ENCODE results near the gene KCNJ5.
"Not testable (repeated sequence)": the region's sequence is repeated elsewhere in the genome, so short reads cannot be mapped to it uniquely, and the experiment has no call there.

The KCNJ5 gene

DNA sequence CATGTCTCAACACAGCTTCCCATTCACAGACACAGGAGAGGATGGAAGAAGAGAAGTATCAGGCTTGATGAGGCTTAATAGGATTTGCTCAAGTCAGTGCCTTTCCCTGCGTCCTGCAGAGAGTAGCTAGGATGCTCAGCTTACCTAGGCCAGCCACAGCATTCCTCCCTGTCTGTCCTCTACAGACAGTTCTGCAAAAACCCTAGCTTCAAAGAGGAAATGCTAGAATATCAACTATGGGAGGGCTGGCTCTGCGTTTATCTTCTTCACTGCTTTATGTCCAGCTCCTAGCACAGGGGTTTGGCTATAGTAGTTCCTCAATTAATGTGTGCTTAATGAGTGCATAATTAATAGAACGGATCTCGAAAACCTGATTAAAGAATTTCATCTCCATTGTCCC is 16.4 kb downstream of the KCNJ5 start:
- in situ Hi-C loops (cut with MboI; ENCODE audit: low pct_unique_long_range_greater_than_20kb, low sequenced_read_pairs), result no loop called here

DNA sequence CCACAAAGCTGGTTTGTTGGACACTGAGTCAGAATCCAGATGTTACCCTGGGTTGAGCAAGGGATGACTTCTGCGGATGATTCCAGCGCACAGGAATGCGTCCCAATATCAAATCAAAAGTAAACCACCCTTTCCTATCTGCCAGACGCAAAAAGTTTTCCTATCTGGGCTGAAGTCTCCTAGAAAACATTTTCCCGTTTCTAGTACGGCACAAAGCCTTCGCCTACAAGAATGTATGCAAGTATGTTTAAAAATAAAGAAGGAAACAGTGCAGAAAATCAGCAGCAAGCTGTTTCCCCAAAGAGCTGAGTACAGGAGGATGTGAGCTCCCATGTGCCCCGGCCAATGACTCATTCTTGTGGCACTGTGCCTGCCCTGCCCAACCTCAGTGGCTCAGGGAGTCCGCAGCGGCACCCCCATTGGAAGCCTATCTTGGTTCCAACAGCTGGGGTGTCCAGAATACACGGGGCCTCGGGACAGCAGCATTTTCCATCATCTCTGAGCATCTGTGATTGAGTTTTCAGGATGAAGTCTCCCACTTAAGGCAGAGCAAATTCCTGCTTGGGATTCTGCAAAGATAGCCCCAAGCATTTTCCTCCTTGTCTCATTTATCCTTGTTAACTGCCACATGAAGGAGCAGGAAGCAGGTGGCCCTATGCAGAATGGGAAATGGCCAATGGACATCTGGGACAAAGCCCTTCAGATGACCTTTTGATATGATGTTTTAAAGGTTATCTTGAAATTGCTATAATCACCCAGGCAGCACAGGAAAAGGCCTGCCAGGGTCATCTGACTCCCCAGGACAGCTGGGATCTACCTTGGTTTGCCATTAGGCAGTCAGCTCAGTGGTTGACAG is 17.5 kb downstream of the KCNJ5 start:
- DNase-seq, result no peak
- in situ Hi-C loops (cut with MboI; ENCODE audit: low pct_unique_long_range_greater_than_20kb, low sequenced_read_pairs), result no loop called here

More for the DNA sequence above, 16.4 kb downstream of the KCNJ5 start:
- no peak for DNase-seq

DNA sequence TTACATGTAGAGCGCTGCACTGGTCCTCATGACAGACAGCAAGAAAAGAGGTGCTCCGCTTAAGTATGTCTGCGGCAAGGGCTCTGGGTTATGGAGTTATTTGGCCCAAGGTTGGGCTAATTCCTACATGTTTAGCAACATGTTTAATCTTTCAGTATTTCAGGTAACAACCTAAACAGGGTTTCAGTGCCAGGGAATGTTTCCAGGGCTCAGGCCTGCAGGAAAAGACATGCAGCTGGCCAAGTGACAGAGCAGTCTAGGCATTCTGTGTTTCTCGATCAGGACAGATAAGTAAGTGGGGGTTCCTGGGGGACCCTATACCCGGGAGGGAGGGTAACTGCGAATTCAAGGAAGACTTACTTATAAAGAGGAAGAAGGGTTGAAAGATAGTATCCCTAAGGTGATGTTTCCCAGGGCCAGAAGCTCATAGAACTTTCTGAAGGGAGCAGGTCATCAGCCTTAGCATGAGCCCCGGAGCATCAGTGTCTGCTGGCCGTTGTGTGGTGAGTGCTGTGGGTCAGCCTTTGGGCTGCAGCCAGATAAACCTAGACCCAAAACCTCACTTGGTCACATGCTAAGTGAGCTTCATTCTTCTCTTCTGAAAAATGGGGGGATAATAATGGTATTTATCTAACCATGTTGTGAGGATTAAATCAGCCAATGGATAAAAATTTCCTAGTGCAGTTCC is 18.4 kb downstream of the KCNJ5 start:
- DNase-seq, result no peak
- in situ Hi-C loops (cut with MboI; ENCODE audit: low pct_unique_long_range_greater_than_20kb, low sequenced_read_pairs), result no loop called here

DNA sequence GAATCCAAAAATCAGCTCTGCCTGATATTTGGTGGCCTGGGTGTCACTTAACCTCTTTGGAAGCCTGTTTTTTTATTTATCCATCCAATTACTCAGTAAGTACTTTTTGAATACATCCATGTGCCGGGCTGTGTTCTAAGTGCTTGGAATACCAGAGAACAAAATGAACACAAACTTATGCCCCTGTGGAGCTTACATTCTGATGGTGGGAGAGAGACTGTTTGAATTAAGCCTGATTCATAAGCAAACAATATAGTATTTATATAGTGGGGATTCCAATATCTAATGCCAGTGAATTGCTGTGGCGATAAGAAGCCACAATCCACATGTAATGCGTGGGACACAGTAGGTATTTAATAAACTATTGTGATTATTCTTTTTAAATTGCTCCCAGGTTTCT is 19.4 kb downstream of the KCNJ5 start:
- no peak for DNase-seq
- in situ Hi-C loops (cut with MboI; ENCODE audit: low pct_unique_long_range_greater_than_20kb, low sequenced_read_pairs), result no loop called here

DNA sequence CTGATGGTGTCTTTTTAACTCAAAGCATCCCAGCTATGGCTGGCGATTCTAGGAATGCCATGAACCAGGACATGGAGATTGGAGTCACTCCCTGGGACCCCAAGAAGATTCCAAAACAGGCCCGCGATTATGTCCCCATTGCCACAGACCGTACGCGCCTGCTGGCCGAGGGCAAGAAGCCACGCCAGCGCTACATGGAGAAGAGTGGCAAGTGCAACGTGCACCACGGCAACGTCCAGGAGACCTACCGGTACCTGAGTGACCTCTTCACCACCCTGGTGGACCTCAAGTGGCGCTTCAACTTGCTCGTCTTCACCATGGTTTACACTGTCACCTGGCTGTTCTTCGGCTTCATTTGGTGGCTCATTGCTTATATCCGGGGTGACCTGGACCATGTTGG is 20.1 kb downstream of the KCNJ5 start:
- in situ Hi-C loops (cut with MboI; ENCODE audit: low pct_unique_long_range_greater_than_20kb, low sequenced_read_pairs), result no loop called here
- no peak for DNase-seq

DNA sequence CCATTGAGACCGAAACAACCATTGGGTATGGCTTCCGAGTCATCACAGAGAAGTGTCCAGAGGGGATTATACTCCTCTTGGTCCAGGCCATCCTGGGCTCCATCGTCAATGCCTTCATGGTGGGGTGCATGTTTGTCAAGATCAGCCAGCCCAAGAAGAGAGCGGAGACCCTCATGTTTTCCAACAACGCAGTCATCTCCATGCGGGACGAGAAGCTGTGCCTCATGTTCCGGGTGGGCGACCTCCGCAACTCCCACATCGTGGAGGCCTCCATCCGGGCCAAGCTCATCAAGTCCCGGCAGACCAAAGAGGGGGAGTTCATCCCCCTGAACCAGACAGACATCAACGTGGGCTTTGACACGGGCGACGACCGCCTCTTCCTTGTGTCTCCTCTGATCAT is 20.5 kb downstream of the KCNJ5 start:
- in situ Hi-C loops (cut with MboI; ENCODE audit: low pct_unique_long_range_greater_than_20kb, low sequenced_read_pairs), result no loop called here

DNA sequence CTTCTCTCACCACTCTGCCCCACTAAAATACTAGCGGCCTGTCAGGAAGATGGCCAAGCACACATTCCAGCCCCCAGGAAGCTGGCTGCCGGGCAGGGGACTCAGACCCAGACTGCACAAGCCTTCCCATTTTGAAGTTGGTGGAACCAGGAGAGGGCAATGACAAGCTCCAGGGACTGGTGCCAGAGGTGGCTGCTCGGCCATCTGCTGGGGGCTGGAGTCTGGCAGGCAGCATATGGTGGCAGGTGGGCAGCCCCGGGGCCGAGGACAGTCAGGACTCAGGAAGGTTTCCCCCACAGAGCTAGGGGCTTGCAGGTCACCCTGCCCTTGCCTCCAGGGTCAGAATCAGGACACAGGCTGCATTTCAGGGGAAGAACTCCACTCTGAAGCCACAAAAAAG is 22.6 kb downstream of the KCNJ5 start:
- in situ Hi-C loops (cut with MboI; ENCODE audit: low pct_unique_long_range_greater_than_20kb, low sequenced_read_pairs), result no loop called here

More for the DNA sequence above, 20.5 kb downstream of the KCNJ5 start:
- DNase-seq, result no peak

DNA sequence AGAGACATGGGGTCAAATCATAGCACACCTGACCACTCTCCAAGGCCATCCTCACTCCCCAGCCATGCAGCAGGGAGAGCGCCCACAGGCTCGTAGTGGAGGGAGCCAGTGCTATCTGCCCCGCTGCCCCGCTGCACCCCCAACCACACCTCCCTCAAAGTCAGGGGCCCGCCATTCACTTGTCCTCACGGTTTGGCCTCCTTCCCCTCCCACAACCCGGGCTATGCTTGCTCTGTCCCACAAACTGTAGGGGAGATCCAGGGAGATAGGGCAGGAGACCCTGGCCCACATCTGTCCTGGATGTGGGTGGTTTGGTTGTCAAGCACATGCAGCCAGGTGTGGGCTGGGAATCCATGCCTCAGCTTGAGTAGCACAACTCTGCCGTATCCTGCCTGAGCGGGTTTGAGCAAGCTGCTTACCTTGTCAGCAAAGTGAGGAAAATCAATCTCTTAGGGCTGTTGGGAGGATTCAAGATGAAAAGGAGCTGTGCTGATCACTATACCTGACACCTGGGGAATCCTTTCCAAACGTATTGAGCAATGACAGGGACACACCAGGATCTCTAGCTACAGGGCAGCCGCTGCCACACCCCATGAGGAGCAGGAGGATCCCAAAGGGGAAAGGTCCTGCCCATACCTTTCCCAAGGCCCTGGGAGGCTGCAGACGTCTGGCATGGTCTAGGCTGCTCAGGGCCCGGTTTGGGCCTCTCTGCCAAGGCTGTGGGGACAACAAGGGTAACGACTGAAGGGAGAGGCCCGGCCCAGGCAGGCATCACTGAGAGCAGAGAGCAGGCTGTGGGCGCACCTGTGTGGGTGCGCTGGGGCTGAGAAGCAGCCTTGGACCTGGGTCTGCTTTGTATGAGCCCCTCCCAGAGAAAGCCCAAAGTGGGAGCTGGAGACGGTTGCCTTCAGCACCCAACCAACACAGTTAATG is 23.3 kb downstream of the KCNJ5 start:
- no peak for DNase-seq
- in situ Hi-C loops (cut with MboI; ENCODE audit: low pct_unique_long_range_greater_than_20kb, low sequenced_read_pairs), result no loop called here

More for the DNA sequence above, 22.6 kb downstream of the KCNJ5 start:
- no peak for DNase-seq

DNA sequence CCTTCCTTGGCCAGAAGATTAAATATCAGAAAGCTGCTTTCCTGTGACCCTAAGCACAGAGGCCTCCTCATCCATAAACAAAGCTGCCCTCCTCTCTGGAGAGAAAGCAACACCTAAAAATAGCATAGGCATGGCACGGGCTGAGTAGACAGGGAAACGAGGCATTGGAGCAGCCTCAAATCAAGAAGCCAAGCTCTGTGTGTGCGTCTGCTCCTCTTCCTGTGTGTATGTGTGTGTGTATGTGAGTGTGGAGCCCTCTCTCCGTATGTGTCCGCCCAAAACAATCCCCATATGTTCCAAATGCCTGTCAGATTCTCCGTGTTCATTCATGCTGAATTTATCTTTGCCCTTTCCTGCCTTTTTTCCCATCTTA is 24.0 kb downstream of the KCNJ5 start:
- in situ Hi-C loops (cut with MboI; ENCODE audit: low pct_unique_long_range_greater_than_20kb, low sequenced_read_pairs), result no loop called here
- no peak for DNase-seq

DNA sequence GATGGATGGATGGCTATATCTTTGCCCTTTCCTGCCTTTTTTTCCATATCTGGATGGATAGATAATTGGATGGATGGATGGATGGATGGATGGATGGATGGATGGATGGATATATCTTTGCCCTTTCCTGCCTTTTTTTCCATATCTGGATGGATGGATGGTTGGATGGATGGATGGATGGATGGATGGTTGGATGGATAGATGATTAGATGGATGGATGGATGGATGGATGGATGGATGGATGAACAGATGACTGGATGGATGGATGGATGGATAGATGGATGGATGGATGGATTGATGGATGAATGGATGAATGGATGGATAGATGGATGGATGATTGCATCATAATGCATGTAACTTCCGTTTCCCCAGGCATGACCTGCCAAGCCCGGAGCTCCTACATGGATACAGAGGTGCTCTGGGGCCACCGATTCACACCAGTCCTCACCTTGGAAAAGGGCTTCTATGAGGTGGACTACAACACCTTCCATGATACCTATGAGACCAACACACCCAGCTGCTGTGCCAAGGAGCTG is 24.9 kb downstream of the KCNJ5 start:
- no peak for DNase-seq
- in situ Hi-C loops (cut with MboI; ENCODE audit: low pct_unique_long_range_greater_than_20kb, low sequenced_read_pairs), result no loop called here

DNA sequence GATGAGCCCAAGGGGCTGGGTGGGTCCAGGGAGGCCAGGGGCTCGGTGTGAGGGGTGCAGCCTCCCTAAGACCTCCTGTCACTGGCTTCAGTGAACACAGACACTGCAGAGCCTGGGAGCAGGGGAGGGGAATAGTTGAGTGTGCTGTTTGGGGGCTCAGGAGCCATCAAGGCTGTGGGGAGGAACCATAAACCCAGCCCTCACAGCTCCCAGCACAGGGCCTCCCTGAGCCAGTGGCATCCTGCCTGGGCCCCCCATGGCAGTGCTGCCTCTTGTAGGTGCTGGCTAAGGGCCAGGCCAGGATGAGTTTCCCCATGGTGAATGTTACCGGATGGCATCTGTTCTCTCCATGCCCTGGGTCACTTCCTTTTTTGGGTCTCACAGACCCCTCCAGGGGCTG is 25.5 kb downstream of the KCNJ5 start:
- DNase-seq, result no peak
- in situ Hi-C loops (cut with MboI; ENCODE audit: low pct_unique_long_range_greater_than_20kb, low sequenced_read_pairs), result no loop called here

DNA sequence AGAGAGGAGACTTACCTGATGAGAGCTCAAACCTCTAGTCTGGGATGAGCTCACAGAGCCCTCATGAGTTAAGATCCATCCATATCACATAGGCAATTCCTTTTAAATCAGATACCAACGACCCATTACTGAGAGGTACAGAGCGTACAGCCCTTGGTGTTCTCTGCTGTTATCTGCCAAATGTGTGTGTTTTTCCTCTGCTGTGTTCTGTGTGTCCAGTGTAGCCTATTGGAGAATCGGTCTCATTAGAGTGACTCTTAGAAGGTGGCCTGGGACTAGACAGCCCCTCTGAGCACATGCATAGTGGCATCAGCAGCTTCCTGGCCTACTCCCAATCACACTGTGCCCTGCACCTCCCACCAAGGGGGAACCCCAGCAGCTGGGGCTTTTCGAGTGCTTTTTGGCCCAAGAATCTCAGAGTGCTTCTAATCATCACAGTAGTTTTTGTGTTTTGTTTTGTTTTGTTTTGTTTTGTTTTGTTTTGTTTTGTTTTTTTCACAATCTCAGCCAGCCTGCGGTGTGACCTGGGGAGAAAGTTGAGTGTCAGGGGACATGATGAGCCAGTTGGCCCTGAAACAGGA is 26.1 kb downstream of the KCNJ5 start:
- DNase-seq, result no peak
- in situ Hi-C loops (cut with MboI; ENCODE audit: low pct_unique_long_range_greater_than_20kb, low sequenced_read_pairs), result no loop called here

DNA sequence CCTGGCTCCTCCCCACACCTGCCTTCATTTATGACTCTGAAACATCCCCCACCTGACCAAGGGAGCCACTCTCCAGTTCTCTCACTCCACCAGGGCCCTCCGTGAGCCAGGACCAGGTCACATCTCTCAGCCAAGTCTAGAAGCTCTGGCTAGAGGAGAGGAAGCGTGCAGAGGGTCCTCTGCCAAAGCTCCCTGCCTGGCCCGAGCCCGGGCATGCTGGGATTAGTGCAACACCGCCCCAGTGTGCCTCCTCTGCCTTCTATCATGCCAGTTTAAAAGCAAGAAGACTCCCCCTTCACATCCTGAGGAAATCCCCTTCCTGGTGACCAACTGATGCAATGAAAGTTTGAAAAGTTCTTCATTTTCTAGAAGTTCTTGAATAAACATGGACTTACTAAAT is 28.1 kb downstream of the KCNJ5 start:
- in situ Hi-C loops (cut with MboI; ENCODE audit: low pct_unique_long_range_greater_than_20kb, low sequenced_read_pairs), result no loop called here
- no peak for DNase-seq

DNA sequence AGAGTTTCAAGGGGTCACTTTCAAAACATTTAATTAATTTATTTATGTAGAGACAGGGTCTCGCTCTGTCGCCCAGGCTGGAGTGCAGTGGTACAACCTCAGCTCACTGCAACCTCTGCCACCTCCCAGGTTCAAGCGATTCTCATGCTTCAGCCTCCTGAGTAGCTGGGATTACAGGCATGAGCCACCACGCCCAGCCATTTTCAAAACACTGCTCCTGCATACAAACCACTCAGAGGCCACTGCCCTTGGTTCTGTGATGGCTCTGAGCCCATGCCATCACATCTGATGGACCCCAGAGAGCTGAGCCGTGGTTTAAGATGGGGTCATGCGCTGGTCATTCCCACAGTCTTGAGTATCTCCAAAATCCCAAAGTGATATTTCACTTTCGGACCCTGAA is 28.5 kb downstream of the KCNJ5 start:
- DNase-seq; in situ Hi-C loops (cut with MboI; ENCODE audit: low pct_unique_long_range_greater_than_20kb, low sequenced_read_pairs): not testable (repeated sequence)

DNA sequence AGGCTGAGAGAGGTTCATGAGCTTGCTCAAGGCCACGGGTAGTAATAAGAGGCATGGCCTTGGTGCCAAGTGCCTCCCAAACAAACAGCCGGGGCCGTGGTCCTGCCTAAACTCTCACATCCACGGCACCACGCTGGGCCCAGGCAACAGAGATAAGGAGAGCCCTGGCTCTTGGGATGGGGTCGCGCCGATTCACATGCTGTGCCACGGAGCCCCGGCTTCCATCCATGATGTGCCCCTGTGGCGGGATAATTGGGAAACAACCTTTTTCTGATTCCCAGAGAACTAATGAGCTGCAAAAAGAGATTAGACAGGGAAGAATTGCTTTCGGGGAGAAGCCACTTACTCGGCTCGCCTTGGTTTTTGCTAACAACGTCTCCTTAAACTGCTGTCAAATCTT is 29.5 kb downstream of the KCNJ5 start:
- in situ Hi-C loops (cut with MboI; ENCODE audit: low pct_unique_long_range_greater_than_20kb, low sequenced_read_pairs), result no loop called here

DNA sequence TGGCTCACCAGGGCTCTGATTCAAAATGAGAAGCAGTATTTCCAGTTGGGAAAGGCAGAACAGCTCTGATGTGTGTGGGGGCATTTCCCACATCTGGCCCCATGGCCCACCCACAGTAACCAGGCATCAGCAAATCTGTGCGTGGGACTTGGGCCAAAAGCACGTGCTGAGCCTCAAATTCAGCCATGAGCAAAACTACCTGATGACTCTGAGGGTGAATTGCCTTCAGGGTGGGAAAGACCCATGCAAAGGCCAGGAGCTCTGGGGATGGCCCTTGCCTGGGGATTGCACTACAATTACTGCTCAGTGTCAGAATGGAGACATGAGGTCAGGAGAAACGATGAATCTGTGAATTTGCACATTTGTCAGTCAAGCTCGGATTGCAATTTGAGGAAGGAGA is 30.6 kb downstream of the KCNJ5 start:
- in situ Hi-C loops (cut with MboI; ENCODE audit: low pct_unique_long_range_greater_than_20kb, low sequenced_read_pairs), result no loop called here
- DNase-seq, result no peak

More for the DNA sequence above, 29.5 kb downstream of the KCNJ5 start:
- no peak for DNase-seq

DNA sequence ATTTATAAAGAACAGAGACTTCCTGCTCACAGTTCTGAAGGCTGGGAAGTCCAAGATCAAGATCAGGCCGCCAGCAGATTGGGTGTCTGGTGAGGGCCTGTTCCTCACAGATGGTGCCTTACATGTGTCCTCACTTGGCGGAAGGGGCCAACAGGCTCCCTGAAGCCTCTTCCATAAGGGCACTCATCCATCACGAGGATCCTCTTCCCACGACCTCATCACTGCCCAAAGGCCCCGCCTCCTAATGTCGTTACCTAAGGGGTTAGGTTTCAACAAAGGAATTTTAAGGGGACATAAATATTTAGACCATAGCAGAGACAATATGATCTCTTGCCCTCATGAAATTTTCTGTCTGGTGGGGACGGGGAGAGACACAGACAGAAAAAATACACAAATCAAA is 32.9 kb downstream of the KCNJ5 start:
- no peak for DNase-seq
- in situ Hi-C loops (cut with MboI; ENCODE audit: low pct_unique_long_range_greater_than_20kb, low sequenced_read_pairs), result no loop called here

DNA sequence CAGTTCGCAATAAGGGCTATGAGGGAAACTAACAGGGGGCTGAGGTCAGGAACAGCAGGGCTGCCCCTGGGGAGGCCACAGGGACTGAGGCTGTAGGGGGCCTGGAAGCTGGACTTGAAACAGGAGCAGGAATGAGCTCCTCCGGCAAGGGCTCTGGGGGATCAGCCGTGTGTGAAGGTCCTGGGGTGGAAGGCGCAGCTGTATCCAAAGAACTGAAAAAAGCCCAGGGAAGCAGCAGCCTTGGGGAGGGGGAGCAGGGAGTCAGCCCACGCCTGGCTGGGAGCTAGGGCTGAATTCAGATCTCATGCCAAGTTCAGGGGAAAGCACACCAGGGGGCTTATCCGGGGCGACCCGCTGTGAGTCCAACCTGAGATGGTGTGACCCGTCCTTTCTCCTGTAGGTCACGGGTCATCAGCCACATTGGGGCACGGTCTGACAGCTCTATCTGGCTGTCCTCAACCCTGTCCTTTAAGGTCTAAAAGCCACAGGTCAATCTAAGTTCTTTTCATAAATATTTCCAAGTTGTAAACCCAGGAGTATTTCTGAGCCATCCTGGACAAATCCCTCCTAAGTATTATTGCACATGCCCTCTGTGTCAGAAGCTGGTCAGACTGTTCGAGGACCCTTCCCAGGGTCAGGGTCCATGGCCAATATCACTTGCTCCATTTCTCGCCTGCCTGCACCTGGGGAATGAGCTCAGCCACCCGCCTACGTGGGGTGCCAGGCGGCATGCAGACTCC is 33.5 kb downstream of the KCNJ5 start:
- in situ Hi-C loops (cut with MboI; ENCODE audit: low pct_unique_long_range_greater_than_20kb, low sequenced_read_pairs), result no loop called here
- no peak for DNase-seq

DNA sequence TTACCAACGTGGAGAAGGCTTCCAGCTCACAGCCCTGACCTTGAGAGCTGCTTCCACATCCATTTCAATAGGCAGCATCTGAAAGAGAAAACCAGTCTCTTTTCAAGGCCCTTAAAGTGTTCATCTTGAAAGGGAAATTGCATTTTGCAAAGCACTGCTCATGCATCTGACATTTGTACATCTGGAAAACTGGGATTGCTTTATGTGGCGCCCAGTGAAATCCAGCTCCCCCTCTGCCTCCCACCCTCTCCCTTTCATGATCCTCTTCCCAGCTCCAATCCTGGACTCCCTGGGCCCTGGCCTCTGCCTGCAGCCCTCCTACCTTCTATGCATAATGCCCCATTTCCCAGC is 34.1 kb downstream of the KCNJ5 start:
- in situ Hi-C loops (cut with MboI; ENCODE audit: low pct_unique_long_range_greater_than_20kb, low sequenced_read_pairs), result no loop called here
- no peak for DNase-seq

Measured in KBM-7 (cell line).